GM06990 (cell line): ENCODE results near the gene APOL2.
A peak's percentile ranks its signal among the peaks of the same experiment; 100 is the strongest.

Experiments used
- DNase-seq: peaks from one replicate; pipeline ENCODE4 v3.0.0-alpha.2; 2011; ENCODE audit not compliant: insufficient read length; ENCODE audit errors: extremely low read depth
- H3K27me3 ChIP-seq: replicated peaks from 2 replicates; pipeline ENCODE4 v1.6.0; 2011; ENCODE audit warnings: low read length; ENCODE audit not compliant: control insufficient read depth, insufficient read depth
- H3K36me3 ChIP-seq: 2 replicates; pipeline ENCODE4 v1.5.1; 2011; ENCODE audit warnings: low read length; ENCODE audit not compliant: control insufficient read depth, insufficient read depth
- H3K4me3 ChIP-seq: replicated peaks from 2 replicates; pipeline ENCODE4 v1.5.1; 2011; ENCODE audit warnings: low read depth, mild to moderate bottlenecking, control low read depth, low read length
- CTCF ChIP-seq: IDR thresholded peaks from 2 replicates; pipeline ENCODE4 v1.5.1; 2011; ENCODE audit warnings: low read length, control low read depth, mild to moderate bottlenecking, inconsistent platforms; ENCODE audit not compliant: insufficient read depth, poor library complexity, severe bottlenecking

Gene APOL2

DNA sequence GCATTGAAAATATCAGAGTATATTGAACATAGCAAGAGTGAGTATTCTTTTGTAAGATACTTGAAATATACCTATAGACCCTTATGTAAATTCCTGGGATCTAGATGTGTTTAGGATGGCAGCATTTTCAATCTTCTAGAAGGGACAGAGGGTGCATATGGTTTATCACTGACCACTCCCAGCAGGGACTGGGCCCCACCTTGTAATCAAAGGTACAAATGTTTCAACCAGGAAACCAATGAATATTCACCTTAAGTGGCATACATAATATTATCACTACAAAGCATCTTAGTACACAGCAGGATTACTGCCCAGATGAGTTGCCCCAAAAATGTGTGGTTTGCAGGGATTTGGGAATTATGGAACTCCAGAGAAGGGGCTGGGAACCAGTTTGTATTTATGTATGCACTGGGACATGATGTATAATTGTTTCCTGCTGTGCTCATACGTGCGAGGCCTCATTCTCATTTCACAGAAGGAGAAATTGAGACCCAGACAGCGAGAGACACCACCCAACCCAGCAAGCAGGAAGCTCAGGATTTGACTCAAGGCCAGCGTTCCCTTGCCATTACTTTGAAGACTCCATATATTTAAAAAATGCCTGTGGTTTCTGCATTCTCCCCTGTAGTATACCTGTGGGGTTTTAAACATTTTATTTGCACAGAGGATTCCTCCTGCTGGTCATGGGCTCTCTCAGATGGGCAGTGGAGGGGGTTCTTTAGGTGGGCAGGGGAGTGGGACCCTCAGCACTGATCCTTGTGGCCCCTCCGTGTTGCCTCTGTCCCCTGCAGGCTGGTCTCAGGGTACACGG, 42.9 kb downstream of the APOL2 start:
- H3K36me3 ChIP-seq = no peaks in the 10 kb centered on the region
- DNase-seq = no peak
- H3K27me3 ChIP-seq = no peaks in the 10 kb centered on the region; the same call in 1 of the 2 replicates
- H3K4me3 ChIP-seq = no peak overlapping the region
- no peak for TF ChIP-seq CTCF

DNA sequence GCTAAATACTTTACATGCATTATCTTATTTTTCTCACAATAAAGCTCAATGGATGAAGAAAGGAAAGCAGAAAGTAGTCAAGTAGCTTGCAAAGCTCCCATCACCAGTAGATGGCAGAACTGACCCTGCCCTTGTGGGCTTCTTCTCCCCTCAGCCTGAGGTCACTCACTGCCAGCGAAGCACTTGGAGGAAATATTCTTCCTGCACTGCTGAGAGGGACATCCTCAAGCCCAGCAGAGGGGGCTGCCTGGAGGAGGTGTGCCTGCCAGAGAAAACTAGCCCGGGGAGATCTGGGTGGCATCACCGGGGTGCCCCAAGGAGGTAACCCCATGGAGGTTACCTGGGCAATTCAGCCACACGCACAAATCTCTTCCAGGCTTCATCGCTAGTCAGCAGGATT, 44.4 kb downstream of the APOL2 start:
- no peaks in the 10 kb centered on the region for H3K36me3 ChIP-seq
- TF ChIP-seq CTCF = peak; percentile 73
- H3K27me3 ChIP-seq = no peaks in the 10 kb centered on the region; the same call in 1 of the 2 replicates
- DNase-seq = no peak
- H3K4me3 ChIP-seq = no peak overlapping the region

DNA sequence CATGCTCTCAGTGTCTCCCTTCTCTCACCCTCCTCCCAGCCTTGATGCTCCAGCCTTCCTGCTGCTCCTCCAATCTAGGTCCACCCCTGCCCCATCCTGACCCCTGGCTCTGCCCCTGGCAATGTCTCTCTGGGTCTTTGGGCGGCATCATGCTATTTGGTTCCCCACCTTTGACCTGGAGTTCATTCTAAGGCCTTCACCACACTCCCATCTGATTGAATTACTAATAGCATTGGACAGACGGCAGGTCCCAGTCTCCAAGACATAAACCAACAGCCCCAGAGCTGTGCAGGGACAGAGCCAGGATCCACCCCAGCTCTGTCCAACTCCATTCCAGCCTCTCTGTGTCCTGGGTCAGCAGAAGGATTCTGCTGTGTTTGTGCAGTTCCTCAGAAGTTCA, 44.9 kb downstream of the APOL2 start:
- H3K4me3 ChIP-seq = no peak overlapping the region
- no peak for DNase-seq
- H3K27me3 ChIP-seq = no peaks in the 10 kb centered on the region; the same call in 1 of the 2 replicates
- no peak for TF ChIP-seq CTCF
- H3K36me3 ChIP-seq = no peaks in the 10 kb centered on the region

DNA sequence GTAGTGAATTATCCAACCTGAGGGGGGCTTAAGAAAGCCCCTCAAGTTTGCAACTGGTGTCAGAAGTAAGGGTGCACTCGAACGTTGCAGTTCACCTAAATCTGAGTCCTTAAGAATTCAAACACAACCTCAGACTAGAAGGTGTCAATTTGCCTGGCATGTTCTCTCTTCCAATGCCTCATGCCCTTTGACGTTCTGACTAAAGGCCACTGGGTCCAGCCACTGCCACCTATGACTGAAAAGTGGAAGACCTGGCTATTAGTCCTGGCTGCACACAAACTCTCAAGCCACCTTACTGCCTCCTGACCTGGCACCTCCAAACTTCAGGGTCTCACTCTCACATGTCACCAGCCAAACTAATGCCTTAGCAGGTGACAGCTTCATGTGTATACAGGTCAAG, 45.8 kb downstream of the APOL2 start:
- TF ChIP-seq CTCF = no peak
- no peak for DNase-seq
- Histone ChIP-seq H3K27me3 (no peaks in the 10 kb centered on the region; the same call in 1 of the 2 replicates), H3K36me3 (no peaks in the 10 kb centered on the region), H3K4me3 (no peak overlapping the region)

GRCh38 chr22:36193171-36193570, 46.2 kb downstream of the APOL2 start:
- H3K27me3 ChIP-seq = no peaks in the 10 kb centered on the region; the same call in 1 of the 2 replicates
- H3K4me3 ChIP-seq = no peak overlapping the region
- no peak for TF ChIP-seq CTCF
- H3K36me3 ChIP-seq = no peaks in the 10 kb centered on the region
- no peak for DNase-seq
